GM12872 (cell line): ENCODE measurements around the gene LTBR.

ENCODE experiments used
- CTCF ChIP-seq: IDR thresholded peaks from 3 replicates; pipeline ENCODE4 v1.5.1; 2011; ENCODE audit warnings: low read depth, mild to moderate bottlenecking, low read length, moderate library complexity; ENCODE audit not compliant: insufficient read depth

The LTBR gene

DNA sequence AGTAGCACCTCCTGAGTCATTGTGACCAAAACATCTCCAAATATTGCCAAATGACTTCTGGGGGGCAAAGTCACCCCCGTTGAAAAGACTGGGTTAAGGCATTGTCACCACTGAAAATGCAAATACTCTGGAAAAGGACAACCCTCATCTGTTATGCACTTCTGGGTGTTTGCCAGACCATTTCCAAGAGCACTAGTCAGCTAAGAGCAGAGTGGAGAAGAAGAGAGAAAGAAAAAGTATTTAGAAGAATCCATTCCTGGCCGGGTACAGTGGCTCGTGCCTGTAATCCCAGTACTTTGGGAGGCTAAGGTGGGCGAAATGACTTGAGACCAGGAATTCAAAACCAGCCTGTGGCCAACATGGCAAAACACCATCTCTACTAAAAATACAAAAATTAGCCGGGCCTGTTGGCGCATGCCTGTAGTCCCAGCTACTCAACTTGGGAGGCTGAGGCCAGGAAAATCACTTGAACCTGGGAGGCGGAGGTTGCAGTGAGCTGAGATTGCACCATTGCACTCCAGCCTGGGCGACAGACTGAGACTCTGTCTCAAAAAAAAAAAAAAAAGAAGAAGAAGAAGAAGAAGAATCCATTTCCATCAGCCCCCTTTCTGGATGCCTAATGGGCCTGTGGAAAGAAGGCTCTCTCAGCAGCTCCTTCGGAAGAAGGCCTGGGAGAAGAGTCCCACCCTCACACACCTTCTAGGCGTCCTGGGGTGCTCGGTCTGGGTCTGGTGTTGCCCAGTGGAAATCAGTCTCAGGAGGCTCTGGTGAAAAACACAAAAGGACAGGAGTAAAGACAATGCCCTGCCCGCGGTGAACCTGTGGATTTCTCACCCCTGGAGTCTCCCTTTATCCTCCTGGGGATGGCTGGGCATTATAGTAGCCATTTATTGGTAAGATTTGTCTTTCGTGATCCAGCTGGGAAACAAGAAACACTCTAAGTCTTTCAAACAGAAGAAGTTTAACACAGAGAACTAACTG lies 3.5 kb upstream of the LTBR start:
- no peak for TF ChIP-seq CTCF

DNA sequence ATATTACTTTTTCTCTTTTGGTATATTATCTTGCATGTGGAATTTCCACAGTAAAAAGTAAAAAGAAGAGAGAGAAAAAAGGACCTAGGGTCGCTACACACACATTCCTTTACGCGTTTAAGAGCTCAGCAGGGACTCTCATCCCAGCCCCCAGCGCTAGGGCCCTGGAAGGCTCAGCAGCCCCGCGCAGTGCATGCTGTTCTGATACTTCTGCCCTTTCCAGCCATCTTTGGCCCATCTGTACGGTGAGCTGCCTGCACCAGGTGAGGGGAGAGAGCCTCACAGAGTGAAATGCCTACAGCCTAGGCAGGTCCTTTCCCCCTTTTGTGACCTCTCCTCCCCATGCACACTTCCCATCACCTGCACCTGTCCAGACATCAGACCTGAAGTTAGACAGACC lies 1.6 kb upstream of the LTBR start:
- no peak for TF ChIP-seq CTCF

DNA sequence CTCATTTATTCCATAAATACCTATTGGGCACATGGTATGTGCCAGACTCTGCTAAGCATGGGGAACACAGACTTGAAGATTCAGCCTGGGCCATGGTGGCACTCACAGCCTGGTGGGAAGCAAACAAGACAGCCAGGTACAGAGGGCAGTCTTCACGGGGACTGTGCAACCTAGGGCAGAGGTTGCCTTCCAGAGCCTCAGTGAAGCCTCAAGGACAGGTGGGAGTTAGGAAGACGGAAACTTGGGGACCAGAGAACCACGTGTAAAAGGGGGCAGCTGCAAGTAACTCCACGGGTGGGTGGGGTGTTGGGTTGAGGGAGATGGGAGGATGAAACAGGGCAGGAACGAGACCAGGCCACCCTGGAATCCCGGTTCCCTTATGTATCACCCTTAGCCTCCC lies 980 bp upstream of the LTBR start:
- TF ChIP-seq CTCF = no peak

DNA sequence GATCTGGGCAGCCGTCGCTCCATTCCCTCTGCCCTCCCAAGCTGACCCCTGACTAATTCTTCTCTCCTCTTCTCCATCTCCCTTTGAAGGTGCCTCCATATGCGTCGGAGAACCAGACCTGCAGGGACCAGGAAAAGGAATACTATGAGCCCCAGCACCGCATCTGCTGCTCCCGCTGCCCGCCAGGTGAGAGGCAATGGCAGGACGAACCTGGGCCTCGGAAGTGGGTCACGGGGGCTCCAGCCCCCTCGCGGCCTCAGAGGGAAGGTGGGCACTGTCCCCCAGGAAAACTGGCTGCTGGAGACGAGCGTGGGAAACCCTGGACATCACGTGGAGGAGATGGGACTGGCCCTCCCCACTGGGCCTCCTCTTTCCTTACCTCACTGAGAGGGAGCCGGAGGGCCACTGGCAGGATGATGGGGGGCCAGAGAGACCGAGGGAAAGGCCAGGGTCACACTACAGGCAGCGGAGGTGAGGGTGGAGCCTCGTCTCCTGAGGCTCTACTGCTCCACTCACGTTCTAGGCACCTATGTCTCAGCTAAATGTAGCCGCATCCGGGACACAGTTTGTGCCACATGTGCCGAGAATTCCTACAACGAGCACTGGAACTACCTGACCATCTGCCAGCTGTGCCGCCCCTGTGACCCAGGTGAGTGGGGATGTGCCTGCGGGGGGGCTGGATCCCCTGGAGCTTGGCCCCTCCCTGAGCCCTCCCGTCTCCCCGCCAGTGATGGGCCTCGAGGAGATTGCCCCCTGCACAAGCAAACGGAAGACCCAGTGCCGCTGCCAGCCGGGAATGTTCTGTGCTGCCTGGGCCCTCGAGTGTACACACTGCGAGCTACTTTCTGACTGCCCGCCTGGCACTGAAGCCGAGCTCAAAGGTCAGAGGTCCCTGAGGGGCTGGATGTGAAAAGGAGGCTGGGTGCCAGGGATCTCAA lies 806 bp downstream of the LTBR start:
- TF ChIP-seq CTCF = no peak

DNA sequence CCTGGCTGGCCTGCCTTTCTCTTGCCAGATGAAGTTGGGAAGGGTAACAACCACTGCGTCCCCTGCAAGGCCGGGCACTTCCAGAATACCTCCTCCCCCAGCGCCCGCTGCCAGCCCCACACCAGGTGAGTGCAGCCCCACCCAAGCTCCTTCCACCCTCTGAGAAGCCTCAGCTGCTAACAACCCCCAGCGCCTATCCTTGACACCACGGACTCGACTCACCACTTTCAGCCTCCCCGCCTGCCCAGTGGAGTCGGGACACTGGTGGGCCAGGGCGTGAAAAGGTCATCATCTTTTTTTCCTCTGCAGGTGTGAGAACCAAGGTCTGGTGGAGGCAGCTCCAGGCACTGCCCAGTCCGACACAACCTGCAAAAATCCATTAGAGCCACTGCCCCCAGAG lies 2.1 kb downstream of the LTBR start:
- no peak for TF ChIP-seq CTCF

- TF ChIP-seq CTCF = no peak
Measured at GRCh38 chr12:6386491-6386890, 2.5 kb downstream of the LTBR start.

GRCh38 chr12:6387541-6387940 lies 3.6 kb downstream of the LTBR start:
- TF ChIP-seq CTCF = no peak
